HUES48 (cell line): ENCODE results near the gene IFI44.

Experiments
- H3K27ac ChIP-seq: one replicate; pipeline ENCODE4 v1.7.0; 2013; ENCODE audit warnings: low read depth, low read length, inconsistent platforms
- H3K27me3 ChIP-seq: 2 replicates; pipeline ENCODE4 v1.6.1; 2013; ENCODE audit warnings: mild to moderate bottlenecking, low read length; ENCODE audit not compliant: control insufficient read depth, insufficient read depth
- H3K36me3 ChIP-seq: 2 replicates; pipeline ENCODE4 v1.6.1; 2013; ENCODE audit warnings: low read length; ENCODE audit not compliant: control insufficient read depth, insufficient read depth
- H3K4me1 ChIP-seq: 2 replicates; pipeline ENCODE4 v1.6.1; 2013; ENCODE audit warnings: mild to moderate bottlenecking, low read length; ENCODE audit not compliant: control insufficient read depth, insufficient read depth
- H3K4me3 ChIP-seq: 2 replicates; pipeline ENCODE4 v1.5.1; 2013; ENCODE audit warnings: mild to moderate bottlenecking, low read depth, low read length
- H3K9ac ChIP-seq: 2 replicates; pipeline ENCODE4 v1.6.1; 2013; ENCODE audit warnings: mild to moderate bottlenecking, low read depth, low read length, moderate library complexity
- H3K9me3 ChIP-seq: 2 replicates; pipeline ENCODE4 v1.6.1; 2013; ENCODE audit warnings: low read length; ENCODE audit not compliant: control insufficient read depth, insufficient read depth

The IFI44 gene

GRCh38 chr1:78677788-78678187 is 28.2 kb downstream of the IFI44 start:
- H3K27me3 ChIP-seq: no peaks in the 10 kb centered on the region
- no peak overlapping the region for H3K9ac ChIP-seq
- no peaks in the 10 kb centered on the region for H3K4me1 ChIP-seq
- no peak overlapping the region for H3K4me3 ChIP-seq
- H3K27ac ChIP-seq: no peak overlapping the region
- H3K9me3 ChIP-seq: no peaks in the 10 kb centered on the region
- no peaks in the 10 kb centered on the region for H3K36me3 ChIP-seq

GRCh38 chr1:78678324-78678723 is 28.7 kb downstream of the IFI44 start:
- Histone ChIP-seq H3K9ac (no peak overlapping the region), H3K27ac (no peak overlapping the region)

GRCh38 chr1:78681265-78681664 is 31.6 kb downstream of the IFI44 start:
- H3K9ac ChIP-seq: no peak overlapping the region
- no peaks in the 10 kb centered on the region for H3K27me3 ChIP-seq
- H3K36me3 ChIP-seq: no peaks in the 10 kb centered on the region
- H3K27ac ChIP-seq: no peak overlapping the region
- H3K4me3 ChIP-seq: no peak overlapping the region
- H3K9me3 ChIP-seq: no peaks in the 10 kb centered on the region
- no peaks in the 10 kb centered on the region for H3K4me1 ChIP-seq

More at GRCh38 chr1:78678324-78678723, 28.7 kb downstream of the IFI44 start:
- Histone ChIP-seq H3K36me3 (no peaks in the 10 kb centered on the region), H3K9me3 (no peaks in the 10 kb centered on the region), H3K27me3 (no peaks in the 10 kb centered on the region), H3K4me3 (no peak overlapping the region), H3K4me1 (no peaks in the 10 kb centered on the region)

GRCh38 chr1:78682496-78682895 is 32.9 kb downstream of the IFI44 start:
- H3K4me3 ChIP-seq: no peak overlapping the region
- H3K9me3 ChIP-seq: no peaks in the 10 kb centered on the region
- H3K27ac ChIP-seq: no peak overlapping the region

GRCh38 chr1:78683079-78683478 is 33.4 kb downstream of the IFI44 start:
- no peaks in the 10 kb centered on the region for H3K9me3 ChIP-seq
- H3K36me3 ChIP-seq: no peaks in the 10 kb centered on the region
- no peaks in the 10 kb centered on the region for H3K4me1 ChIP-seq
- no peak overlapping the region for H3K4me3 ChIP-seq
- H3K9ac ChIP-seq: no peak overlapping the region
- no peaks in the 10 kb centered on the region for H3K27me3 ChIP-seq
- H3K27ac ChIP-seq: no peak overlapping the region

More at GRCh38 chr1:78682496-78682895, 32.9 kb downstream of the IFI44 start:
- Histone ChIP-seq H3K9ac (no peak overlapping the region), H3K4me1 (no peaks in the 10 kb centered on the region), H3K27me3 (no peaks in the 10 kb centered on the region), H3K36me3 (no peaks in the 10 kb centered on the region)

- H3K9ac ChIP-seq: no peak overlapping the region
- H3K36me3 ChIP-seq: no peaks in the 10 kb centered on the region
- peaks cover 3% of the 10 kb centered on the region; the same call in 1 of the 2 replicates for H3K4me1 ChIP-seq
- no peak overlapping the region for H3K27ac ChIP-seq
- no peaks in the 10 kb centered on the region for H3K27me3 ChIP-seq
- no peaks in the 10 kb centered on the region for H3K9me3 ChIP-seq
- H3K4me3 ChIP-seq: no peak overlapping the region
Observed at GRCh38 chr1:78687315-78687714, 37.7 kb downstream of the IFI44 start.

GRCh38 chr1:78687914-78688313 is 38.3 kb downstream of the IFI44 start:
- Histone ChIP-seq H3K9ac (no peak overlapping the region), H3K27ac (no peak overlapping the region), H3K4me3 (no peak overlapping the region), H3K4me1 (peaks cover 3% of the 10 kb centered on the region; the same call in 1 of the 2 replicates), H3K36me3 (no peaks in the 10 kb centered on the region), H3K27me3 (no peaks in the 10 kb centered on the region), H3K9me3 (no peaks in the 10 kb centered on the region)

- H3K9me3 ChIP-seq: no peaks in the 10 kb centered on the region
- H3K36me3 ChIP-seq: no peaks in the 10 kb centered on the region
- H3K4me3 ChIP-seq: no peak overlapping the region
- no peak overlapping the region for H3K9ac ChIP-seq
- no peaks in the 10 kb centered on the region for H3K27me3 ChIP-seq
- no peak overlapping the region for H3K27ac ChIP-seq
- H3K4me1 ChIP-seq: peaks cover 3% of the 10 kb centered on the region; the same call in 1 of the 2 replicates
Observed at GRCh38 chr1:78688697-78689096, 39.1 kb downstream of the IFI44 start.

- Histone ChIP-seq H3K4me1 (peaks cover 3% of the 10 kb centered on the region; the same call in 1 of the 2 replicates), H3K27me3 (no peaks in the 10 kb centered on the region), H3K27ac (no peak overlapping the region), H3K4me3 (no peak overlapping the region), H3K9me3 (no peaks in the 10 kb centered on the region), H3K36me3 (no peaks in the 10 kb centered on the region), H3K9ac (no peak overlapping the region)
Observed at GRCh38 chr1:78690516-78690915, 40.9 kb downstream of the IFI44 start.

GRCh38 chr1:78691995-78692747 is 42.5 kb downstream of the IFI44 start:
- Histone ChIP-seq H3K4me1 (peaks cover 3% of the 10 kb centered on the region; the same call in 1 of the 2 replicates), H3K9me3 (no peaks in the 10 kb centered on the region), H3K36me3 (no peaks in the 10 kb centered on the region), H3K27ac (no peak overlapping the region), H3K4me3 (no peak overlapping the region), H3K27me3 (no peaks in the 10 kb centered on the region), H3K9ac (no peak overlapping the region)

GRCh38 chr1:78699813-78700212 is 50.2 kb downstream of the IFI44 start:
- no peaks in the 10 kb centered on the region for H3K9me3 ChIP-seq
- H3K27me3 ChIP-seq: no peaks in the 10 kb centered on the region

More at GRCh38 chr1:78699813-78700212, 50.2 kb downstream of the IFI44 start:
- no peaks in the 10 kb centered on the region for H3K36me3 ChIP-seq
- H3K4me1 ChIP-seq: no peaks in the 10 kb centered on the region
- no peak overlapping the region for H3K27ac ChIP-seq
- H3K4me3 ChIP-seq: no peak overlapping the region
- H3K9ac ChIP-seq: no peak overlapping the region
